Measurements from ENCODE around the gene BTBD9.

Gene BTBD9

GRCh38 chr6:38346291-38347079 is 293.2 kb downstream of the BTBD9 start:
- no peak for DNase-seq (ENCODE audit: low read depth in 2 of 2)

- no peak for DNase-seq (ENCODE audit: low read depth in 2 of 2)
These were observed 294.1 kb downstream of the BTBD9 start for GRCh38 chr6:38345586-38345985.

DNA sequence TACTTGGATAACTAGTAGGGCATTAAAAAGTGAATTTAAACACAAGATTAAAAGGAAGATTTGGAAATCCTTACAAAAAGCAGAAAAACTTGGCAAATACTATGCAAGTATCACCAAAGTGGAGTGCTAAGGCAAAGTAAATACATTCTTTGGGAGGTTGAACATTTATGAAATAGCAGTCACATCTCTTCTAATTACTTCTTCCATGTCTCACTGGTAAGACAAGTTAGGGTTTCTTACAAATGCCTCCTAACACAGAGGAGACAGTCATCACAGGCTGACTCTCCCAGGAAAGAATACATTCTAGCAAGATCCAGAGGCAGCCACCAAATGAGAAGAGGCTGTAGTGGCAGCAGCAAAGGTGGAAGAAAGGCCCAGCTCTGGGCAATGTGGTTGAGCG is 298.2 kb downstream of the BTBD9 start:
- DNase-seq (ENCODE audit: low read depth in 2 of 2) = no peak

DNA sequence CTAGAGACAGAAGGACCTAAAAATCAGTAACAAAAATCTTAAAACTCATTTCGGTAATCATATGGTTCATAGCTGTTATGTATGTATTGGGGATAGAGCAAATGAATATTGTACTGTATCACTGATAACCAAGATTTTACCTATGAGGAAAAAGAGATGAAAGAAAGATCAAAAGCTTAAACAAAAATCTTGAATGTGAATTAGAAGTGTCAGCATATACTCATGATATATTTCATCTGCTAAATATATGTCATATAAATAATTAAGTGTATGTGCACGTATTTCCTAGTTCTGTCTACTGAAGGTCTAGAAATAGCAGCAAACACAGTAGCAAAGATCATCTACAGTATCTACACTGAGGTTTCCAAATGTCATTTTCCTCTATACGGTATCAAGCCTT is 299.8 kb downstream of the BTBD9 start:
- DNase-seq (ENCODE audit: low read depth in 2 of 2) = no peak

GRCh38 chr6:38337819-38338465 is 301.8 kb downstream of the BTBD9 start:
- no peak for DNase-seq (ENCODE audit: low read depth in 2 of 2)

- DNase-seq (ENCODE audit: low read depth in 2 of 2) = no peak
These were observed 302.8 kb downstream of the BTBD9 start for GRCh38 chr6:38336922-38337321.

- no peak for DNase-seq (ENCODE audit: low read depth in 2 of 2)
These were observed 312.9 kb downstream of the BTBD9 start for GRCh38 chr6:38326837-38327236.

- DNase-seq (ENCODE audit: low read depth in 2 of 2) = no peak
These were observed 316.5 kb downstream of the BTBD9 start for GRCh38 chr6:38323216-38323615.

DNA sequence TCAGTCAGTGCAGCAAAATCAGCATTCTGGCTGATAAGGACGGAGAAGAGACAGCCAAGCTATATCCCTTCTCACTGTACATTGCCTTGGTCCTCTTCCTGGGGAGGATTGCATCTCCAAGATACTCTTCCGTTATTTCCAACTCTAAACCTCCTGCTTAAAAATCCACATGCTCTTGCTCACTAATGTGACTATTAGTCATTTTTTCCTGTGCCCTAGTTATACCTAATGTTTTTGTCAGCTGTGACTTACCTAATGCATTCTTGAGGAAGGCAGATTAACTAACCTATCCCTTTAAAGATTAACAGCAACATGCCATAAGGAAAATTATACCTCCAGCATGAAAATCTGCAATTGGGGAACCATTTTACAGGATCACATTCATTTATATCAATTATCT is 317.6 kb downstream of the BTBD9 start:
- DNase-seq (ENCODE audit: low read depth in 2 of 2) = no peak

DNA sequence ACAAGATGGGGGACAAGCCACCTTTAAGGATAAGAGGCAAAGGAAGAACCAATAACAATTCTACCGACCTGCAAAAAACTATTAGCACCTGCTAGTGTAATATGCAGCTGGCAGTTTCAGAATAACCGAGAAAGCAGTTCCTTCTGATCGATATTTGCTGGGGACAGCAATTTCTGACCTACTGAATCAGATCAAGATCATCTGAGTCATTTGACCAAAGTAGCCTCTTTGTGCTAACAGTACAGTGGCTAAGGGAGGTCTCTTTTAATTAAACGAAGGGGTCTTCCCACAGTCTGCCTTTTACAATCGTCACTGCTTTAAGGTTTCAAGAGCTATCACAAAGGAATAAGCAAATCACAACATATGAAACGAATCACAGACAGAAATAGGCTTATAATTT is 318.9 kb downstream of the BTBD9 start:
- DNase-seq (ENCODE audit: low read depth in 2 of 2) = no peak

- DNase-seq (ENCODE audit: low read depth in 2 of 2) = no peak
These were observed 319.4 kb downstream of the BTBD9 start for GRCh38 chr6:38320358-38320757.

DNA sequence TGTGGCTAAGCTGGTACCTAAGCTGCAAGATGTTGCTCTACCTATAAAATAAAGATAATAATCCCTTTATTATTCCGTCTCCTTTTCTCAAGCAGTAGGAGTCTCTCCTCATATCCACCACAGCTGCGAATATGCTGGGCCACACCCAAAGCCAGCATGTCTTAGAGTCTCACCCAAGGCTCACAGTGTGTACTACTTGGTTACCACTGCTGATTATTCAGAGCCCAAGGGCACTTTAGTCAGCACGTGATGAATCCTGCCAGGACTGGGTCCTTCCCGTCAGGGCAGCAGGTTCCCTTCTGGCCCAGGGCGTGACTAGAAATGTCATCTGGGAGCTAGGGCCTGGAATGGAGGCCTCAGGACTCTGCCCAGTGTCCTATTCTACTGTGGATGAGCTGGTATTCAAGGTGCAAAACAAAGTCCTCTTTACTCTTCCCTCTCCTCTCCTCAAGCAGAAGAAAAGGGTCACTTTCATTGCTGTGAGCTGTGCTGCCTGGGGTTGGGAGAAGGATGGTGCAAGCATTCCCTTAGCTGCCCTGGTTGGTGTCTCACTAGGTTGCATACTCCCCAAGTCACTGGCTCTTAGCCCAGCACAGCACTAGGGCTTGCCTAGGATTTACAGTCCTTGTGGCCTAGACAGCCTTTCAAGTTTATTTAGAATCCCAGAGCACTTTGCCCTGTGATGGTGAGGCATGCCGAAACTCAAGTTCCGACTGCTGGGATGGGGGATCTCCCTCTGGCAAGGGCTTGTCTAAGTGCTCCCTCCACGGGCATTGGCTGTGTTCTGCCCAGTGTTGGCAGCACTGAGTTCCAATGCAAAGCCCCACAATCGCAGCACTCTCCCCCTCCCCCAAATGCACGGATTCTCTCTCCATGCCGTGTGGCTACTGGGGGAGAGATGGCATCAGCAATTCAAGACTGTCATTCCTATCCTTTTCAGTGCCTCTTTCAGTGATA is 320.2 kb downstream of the BTBD9 start:
- DNase-seq (ENCODE audit: low read depth in 2 of 2) = no peak

DNA sequence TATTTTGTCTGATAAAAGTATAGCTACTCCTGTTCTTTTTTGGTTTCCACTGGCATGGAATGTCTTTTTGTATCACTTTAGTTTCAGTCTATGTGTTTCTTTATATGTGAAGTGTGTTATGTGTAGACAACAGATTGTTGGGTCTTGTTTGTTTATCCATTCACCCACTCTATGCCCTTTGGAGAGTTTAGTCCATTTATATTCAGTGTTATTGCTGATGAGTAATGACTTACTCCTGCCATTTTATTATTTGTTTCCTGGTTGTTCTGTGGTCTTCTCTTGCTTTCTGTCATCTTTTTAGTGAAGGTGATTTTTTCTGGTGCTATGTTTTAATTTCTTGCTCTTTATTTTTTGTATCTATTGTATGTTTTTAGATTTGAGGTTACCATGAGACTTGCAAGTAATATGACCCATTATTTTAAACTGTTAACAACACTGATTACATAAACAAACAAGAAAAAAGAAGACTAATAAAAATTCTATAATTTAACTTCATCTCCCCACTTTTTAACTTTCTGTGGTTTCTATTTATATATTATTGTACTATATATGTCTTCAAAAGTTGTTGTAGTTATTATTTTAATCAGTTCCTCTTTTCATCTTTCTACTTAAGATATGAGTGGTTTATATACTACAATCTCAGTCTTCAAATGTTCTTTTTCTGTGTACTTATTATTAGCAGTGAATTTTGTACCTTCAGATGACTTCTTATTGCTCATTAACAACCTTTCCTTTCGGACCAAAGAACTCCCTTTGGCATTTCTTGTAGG is 323.4 kb downstream of the BTBD9 start:
- DNase-seq (ENCODE audit: low read depth in 2 of 2) = no peak

DNA sequence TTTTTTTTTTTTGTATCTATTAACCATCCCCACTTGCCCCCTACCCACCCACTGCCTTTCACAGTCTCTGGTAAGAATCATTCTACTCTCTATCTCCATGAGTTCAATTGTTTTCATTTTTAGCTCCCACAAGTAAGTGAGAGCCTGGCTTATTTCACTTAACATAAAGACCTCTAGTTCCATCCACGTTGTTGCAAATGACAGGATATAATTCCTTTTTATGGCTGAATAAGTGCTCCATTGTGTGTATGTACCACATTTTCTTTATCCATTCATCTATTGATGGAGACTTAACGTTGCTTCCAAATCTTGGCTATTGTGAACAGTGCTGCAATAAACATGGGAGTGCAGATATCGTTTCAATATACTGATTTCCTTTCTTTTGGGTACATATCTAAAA is 328.5 kb downstream of the BTBD9 start:
- DNase-seq (ENCODE audit: low read depth in 2 of 2) = no peak

DNA sequence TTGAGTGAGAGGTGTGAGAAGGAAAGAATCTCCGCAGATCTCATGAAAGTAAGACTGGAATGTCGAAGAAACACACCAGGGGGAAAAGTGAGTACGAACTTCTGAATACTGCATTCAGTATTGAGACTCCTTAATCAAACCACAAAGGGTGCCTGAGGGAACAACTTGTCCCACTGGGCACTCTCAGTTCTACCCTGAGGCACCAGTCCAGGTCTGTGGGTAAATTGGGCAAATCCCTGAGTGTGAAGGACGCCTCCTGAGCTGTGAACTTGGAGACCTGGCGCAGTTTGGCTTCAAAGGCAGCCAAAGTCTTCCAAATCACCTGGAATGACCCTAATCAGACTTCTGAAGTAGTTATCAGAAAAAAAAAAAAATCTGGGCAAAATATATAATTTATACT is 329.7 kb downstream of the BTBD9 start:
- no peak for DNase-seq (ENCODE audit: low read depth in 2 of 2)

- no peak for DNase-seq (ENCODE audit: low read depth in 2 of 2)
These were observed 332.0 kb downstream of the BTBD9 start for GRCh38 chr6:38307740-38308139.

DNA sequence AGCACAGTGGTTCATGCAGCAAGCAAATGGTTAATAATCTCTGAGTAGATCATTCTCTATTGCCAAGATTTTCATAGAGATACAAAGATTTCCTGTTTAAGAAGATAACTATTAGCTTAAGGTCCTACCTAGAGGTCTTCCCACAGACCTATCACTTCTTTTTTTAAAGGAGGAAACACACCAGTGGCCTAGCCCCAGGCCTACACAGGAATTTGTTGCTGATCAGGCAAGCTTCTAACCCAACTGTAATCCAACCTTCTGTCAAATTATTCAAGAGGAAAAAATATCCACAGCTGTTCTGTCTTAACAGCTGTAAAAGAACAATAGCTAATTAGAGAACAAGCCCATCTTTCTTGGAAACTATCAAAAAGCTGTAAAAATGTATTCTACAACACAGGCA is 332.8 kb downstream of the BTBD9 start:
- no peak for DNase-seq (ENCODE audit: low read depth in 2 of 2)

- no peak for DNase-seq (ENCODE audit: low read depth in 2 of 2)
These were observed 333.6 kb downstream of the BTBD9 start for GRCh38 chr6:38305995-38306681.

DNA sequence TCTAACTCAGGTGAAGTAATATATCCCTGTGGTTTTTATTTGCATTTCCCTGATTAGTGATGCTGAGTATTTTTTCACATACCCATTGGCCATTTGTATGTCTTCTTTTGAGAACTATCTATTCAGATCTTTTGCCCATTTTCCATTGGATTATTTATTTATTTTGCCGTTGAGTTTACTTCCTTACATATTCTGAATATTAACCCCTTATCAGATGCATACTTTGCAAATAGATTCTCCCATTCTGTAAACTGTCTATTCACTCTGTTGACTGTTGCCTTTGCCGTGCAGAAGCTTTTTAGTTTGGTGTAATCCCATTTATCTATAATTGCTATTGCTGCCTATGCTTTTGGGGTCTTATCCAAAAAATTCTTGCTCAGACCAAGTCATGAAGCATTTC is 336.9 kb downstream of the BTBD9 start:
- DNase-seq (ENCODE audit: low read depth in 2 of 2) = no peak

GRCh38 chr6:38302081-38302480 is 337.6 kb downstream of the BTBD9 start:
- no peak for DNase-seq (ENCODE audit: low read depth in 2 of 2)
